ENCODE results near the gene ATP5PF.
"Not testable (repeated sequence)": the region's sequence is repeated elsewhere in the genome, so short reads cannot be mapped to it uniquely, and the experiment has no call there.

ATP5PF gene

GRCh38 chr21:25734904-25735645 is at the start of gene ATP5PF, which contains the start of gene GABPA:
Gene ATP5PF, minus strand, starts transcription at chr21:25734904. Its CDS starts 5,110 bp downstream, at chr21:25729794.
Gene GABPA, plus strand, starts transcription at chr21:25734972. Its CDS starts 6,627 bp downstream, at chr21:25741599.
- DNase-seq = peak; percentile 96

GRCh38 chr21:25778126-25778875 is 43.6 kb upstream of the ATP5PF start:
- DNase-seq = not testable (repeated sequence)

GRCh38 chr21:25776440-25776839 is 41.7 kb upstream of the ATP5PF start:
- DNase-seq = no peak

- DNase-seq = no peak
These were observed 38.0 kb upstream of the ATP5PF start for GRCh38 chr21:25772686-25773085.

- no peak for DNase-seq
These were observed 33.2 kb upstream of the ATP5PF start for GRCh38 chr21:25767921-25768320.

- no peak for DNase-seq
These were observed 29.4 kb upstream of the ATP5PF start for GRCh38 chr21:25764065-25764464.

GRCh38 chr21:25760677-25761076 is 26.0 kb upstream of the ATP5PF start:
- no peak for DNase-seq

- no peak for DNase-seq
These were observed 25.4 kb upstream of the ATP5PF start for GRCh38 chr21:25760061-25760460.

- DNase-seq = no peak
These were observed 24.9 kb upstream of the ATP5PF start for GRCh38 chr21:25759573-25759972.

GRCh38 chr21:25757531-25757930 is 22.8 kb upstream of the ATP5PF start:
- no peak for DNase-seq

- no peak for DNase-seq
These were observed 21.7 kb upstream of the ATP5PF start for GRCh38 chr21:25756190-25756932.

GRCh38 chr21:25752416-25752815 is 17.7 kb upstream of the ATP5PF start:
- no peak for DNase-seq

- no peak for DNase-seq
These were observed 15.4 kb upstream of the ATP5PF start for GRCh38 chr21:25750085-25750484.

GRCh38 chr21:25744854-25745253 is 10.2 kb upstream of the ATP5PF start:
- no peak for DNase-seq

GRCh38 chr21:25742900-25743299 is 8.2 kb upstream of the ATP5PF start:
- no peak for DNase-seq

GRCh38 chr21:25737421-25737820 is 2.7 kb upstream of the ATP5PF start:
- no peak for DNase-seq

GRCh38 chr21:25735646-25736597 is 1.2 kb upstream of the ATP5PF start:
- DNase-seq = no peak

- no peak for DNase-seq
These were observed 125 bp downstream of the ATP5PF start for GRCh38 chr21:25734654-25734903.

- no peak for DNase-seq
These were observed 648 bp downstream of the ATP5PF start for GRCh38 chr21:25733859-25734653.

GRCh38 chr21:25732091-25732760 is 2.5 kb downstream of the ATP5PF start:
- no peak for DNase-seq

GRCh38 chr21:25722631-25723030 is 12.1 kb downstream of the ATP5PF start:
- no peak for DNase-seq

Data from activated CD4-positive, alpha-beta T cell treated with anti-CD3 and anti-CD28 coated beads for 1 hour (primary cell).